DMS153 (cell line): ENCODE measurements around the gene CAMK1D.

ENCODE experiments used
- DNase-seq: peaks from one replicate; lab custom pipeline; 2025; lab: John Stamatoyannopoulos, UW

The CAMK1D gene

GRCh38 chr10:12375076-12375504 is 25.7 kb downstream of the CAMK1D start:
- DNase-seq = no peak

DNA sequence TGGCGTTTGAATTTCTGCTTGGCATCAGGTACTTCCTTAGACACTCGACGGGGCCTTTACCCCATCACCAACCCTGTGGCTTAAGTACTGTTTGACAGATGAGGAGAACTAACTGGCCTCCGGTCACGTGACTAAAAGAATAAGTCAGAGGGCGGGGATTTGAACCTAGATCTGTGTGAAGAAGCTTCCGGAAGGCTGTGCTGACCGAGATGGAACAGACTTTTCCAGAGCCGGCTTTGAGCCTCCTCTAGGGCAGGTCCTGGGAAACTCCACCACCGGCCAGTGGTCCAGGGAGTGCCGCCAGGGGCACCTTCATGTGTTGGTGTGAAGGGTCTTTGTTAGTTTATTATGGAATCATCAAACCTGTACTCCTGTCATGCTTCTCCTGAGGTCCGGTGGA is 26.9 kb downstream of the CAMK1D start:
- no peak for DNase-seq

- DNase-seq = no peak
Measured at GRCh38 chr10:12377658-12378290, 28.4 kb downstream of the CAMK1D start.

DNA sequence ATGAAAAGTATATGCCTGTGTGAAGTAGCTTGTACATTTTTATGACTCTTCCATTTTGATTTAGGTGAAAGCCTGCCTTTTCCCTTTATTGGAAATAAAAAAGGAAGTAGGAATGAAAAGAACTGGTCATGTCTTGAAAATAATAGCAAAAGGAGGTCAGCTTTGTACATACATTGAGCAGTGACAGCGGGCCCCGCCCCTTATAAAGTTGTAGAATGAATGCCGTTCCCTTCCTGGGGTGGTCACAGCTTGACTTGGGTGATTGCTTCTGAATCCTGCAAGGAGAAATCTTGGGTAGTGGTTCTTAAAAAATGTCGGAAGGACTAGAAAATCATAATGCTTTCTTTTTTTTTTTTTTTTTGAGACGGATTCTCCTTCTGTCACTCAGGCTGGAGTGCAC is 31.7 kb downstream of the CAMK1D start:
- DNase-seq = no peak

GRCh38 chr10:12381536-12382156 is 32.3 kb downstream of the CAMK1D start:
- no peak for DNase-seq

DNA sequence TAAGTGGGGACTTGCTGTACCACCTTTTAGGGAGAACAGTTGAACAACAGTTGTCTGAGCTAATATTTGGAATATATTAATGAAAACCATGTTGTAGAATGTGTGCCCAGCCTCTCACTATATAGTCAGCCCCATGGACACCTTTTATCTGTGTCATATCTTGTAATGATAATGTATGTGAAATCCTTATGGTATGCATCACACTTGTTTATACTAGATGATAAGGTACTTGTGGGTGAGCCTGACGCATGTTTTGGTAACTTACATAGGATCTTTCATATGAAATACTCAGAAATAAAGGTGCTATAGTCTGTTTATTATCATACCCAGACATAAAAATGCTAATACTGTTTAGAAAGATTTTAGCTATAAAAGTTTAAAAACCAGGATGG is 32.8 kb downstream of the CAMK1D start:
- no peak for DNase-seq

- DNase-seq = no peak
Measured at GRCh38 chr10:12382956-12383531, 33.7 kb downstream of the CAMK1D start.

DNA sequence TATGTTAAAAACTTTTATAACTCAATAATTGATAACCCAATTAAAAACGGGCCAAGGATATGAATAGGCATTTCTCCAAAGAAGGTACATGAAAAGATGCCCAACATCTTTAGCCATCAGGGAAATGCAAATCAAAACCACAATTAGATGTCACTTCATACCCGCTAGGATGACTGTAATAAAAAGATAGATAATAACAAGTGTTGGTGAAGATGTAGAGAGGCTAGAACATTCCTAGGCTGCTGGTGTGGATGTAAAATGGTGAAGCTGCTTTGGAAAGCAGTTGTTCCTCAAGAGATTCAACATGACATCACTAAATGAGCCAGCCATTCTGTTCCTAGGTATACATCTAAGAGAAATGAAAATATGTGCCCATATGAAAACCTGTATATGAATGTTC is 35.6 kb downstream of the CAMK1D start:
- no peak for DNase-seq

GRCh38 chr10:12387561-12388210 is 38.3 kb downstream of the CAMK1D start:
- DNase-seq = no peak

DNA sequence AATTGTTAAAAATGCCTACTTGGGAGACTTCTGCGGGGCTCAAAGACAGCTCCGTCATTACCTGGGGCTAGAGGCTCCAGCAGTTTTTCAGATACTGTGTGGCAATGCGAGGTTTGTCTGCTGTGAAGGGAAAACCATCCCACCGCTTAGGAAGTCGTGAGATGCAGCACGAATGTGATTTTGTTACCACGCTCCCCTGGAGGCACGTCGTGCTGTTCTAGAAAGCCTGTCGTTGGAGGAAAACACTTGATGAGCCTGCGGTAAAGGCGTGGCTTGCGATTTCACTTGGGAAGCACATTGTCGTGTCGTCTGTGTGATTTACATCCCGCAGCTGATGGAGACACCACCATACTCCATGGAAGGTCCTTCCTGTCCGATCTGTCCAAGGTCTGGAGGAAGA is 39.3 kb downstream of the CAMK1D start:
- peak; percentile 4 for DNase-seq

- DNase-seq = peak; percentile 72
Measured at GRCh38 chr10:12389154-12389734, 39.9 kb downstream of the CAMK1D start.

GRCh38 chr10:12390733-12391132 is 41.4 kb downstream of the CAMK1D start:
- DNase-seq = no peak

DNA sequence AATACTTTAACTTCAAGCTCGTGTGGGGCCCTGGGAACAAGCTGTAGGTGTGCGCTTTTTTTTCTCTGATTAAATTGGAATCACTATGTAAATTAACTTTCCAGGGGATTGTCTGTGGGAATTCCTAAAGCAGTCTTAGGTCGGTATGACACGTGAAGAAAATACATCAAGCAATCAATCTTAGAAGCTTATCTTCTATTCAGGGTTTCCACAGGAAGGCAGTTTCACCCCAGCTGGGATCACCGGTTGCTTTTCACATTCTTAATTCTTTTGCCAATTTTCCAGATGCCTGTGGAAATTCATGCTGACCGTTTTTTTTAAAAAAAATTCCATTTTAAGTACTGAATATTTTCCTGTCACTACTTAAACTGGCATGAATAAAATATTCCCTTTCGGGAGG is 41.9 kb downstream of the CAMK1D start:
- no peak for DNase-seq

DNA sequence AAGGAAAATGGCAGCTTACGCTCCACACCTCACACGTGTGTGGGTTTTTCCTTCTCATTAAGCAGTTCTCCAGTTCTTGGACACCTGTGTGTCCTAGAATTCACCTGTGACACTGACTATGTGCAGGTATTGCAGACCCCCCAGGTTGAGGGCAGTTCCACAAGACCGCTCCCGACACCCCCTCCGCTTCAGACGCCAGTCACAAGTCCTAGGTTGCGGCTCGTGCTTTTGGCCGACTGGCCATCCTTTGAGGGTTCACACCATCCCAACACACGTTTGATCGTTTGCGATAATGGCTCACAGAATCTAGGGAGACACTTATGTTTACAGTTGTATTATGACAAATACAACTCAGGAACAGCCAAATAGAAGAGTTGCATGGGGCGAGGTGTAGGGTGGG is 44.5 kb downstream of the CAMK1D start:
- no peak for DNase-seq

DNA sequence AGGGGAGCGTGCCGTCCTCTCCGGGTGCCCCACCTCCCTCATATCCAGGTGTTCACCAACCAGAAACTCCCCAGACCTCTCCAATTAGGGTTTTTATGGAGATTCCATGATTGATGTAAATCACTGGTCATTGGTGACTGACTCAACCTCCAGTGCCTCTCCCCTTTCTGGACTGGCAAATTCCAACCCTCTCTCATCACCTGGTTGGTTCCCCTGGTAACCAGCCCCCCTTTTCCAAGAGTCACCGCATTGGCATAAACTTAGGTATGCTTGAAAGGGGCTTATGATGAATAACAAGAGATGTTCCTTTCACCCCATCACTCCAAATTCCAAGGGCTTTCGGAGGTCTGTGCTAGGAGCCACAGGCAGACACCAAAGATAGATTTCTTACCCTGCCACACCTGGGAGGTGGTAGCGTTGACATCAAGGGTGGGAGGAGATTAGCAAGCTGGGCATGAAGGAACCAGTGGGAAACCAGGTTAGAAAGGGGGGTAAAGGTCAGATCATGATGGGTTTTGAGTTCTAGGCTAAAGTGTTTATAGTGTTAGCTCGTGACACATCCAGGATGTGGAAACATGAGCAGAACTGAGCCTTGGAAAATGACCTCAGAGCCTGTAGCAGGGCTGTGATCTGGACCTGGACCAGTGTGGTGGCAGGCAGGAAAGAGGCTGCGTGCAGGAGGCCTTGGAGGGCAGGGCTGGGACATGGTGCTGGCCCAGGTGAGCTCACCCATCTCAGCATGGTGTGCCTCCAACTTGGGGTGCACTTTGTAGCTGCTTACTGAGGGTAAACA is 45.1 kb downstream of the CAMK1D start:
- DNase-seq = no peak

GRCh38 chr10:12396093-12396492 is 46.7 kb downstream of the CAMK1D start:
- DNase-seq = no peak

DNA sequence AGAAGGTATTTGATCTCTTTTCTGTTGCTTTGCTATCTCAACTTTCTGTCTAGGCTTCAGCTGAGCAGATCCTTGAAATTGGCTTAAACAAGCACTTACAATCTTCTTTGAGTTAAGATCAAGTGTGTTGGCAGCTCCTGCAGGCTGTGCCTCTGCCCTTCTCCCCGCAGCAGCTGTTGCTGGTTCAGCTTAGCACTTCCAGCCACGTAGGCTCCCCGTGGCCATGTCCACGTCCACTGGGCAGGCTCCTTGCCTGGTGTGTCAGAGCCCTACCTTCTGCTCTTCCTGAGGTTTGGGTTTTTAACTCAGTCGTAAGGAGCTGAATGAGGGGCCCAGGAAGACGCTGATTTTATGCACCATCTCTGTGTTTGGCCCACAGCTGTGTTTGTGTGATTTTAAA is 47.2 kb downstream of the CAMK1D start:
- no peak for DNase-seq

GRCh38 chr10:12397147-12397896 is 48.0 kb downstream of the CAMK1D start:
- no peak for DNase-seq

DNA sequence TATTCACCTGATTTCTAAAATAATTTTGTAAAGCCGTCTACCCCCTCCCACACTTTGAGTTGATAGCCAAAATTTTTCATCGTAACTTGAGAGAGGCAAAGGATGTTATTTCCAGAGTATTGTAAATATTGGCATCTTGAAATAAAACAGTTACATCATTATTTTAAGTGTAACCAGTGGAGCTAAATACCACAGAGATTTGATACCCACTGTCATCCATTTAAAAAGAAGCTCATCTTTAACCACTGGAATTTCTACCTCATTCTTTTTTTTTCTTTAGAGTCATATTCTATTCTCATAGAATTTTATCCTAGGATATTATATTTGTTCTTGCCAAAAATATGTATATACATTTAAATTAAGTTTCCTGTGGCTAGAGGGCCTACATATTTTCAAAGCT is 48.6 kb downstream of the CAMK1D start:
- no peak for DNase-seq

GRCh38 chr10:12400266-12400931 is 51.1 kb downstream of the CAMK1D start:
- no peak for DNase-seq

- DNase-seq = no peak
Measured at GRCh38 chr10:12401466-12401865, 52.1 kb downstream of the CAMK1D start.
